Hepatocyte (in vitro differentiated cells): ENCODE data around the gene TEKT5.

ENCODE experiments used
- EZH2 ChIP-seq: fragments of 200-600 bp; sonication (generic); IDR thresholded peaks from 2 replicates; pipeline ENCODE4 v1.6.1; 2016; ENCODE audit warnings: antibody characterized with exemption, mild to moderate bottlenecking, borderline replicate concordance
- EZH2phosphoT487 ChIP-seq: fragments of 200-600 bp; sonication (generic); IDR thresholded peaks from one replicate; pipeline ENCODE4 v1.6.1; 2018; ENCODE audit warnings: antibody characterized with exemption, mild to moderate bottlenecking, low read depth, moderate library complexity; ENCODE audit not compliant: unreplicated experiment, severe bottlenecking
- TF ChIP-seq, protein P1 (sequence below): fragments of 200-600 bp; sonication (generic); IDR thresholded peaks from 2 replicates; pipeline ENCODE4 v1.5.1; 2016; ENCODE audit warnings: antibody characterized with exemption, mild to moderate bottlenecking; ENCODE audit not compliant: poor library complexity

GRCh38 chr16:10654592-10655414, 39.9 kb downstream of the TEKT5 start:
- TF ChIP-seq, protein P1, sequence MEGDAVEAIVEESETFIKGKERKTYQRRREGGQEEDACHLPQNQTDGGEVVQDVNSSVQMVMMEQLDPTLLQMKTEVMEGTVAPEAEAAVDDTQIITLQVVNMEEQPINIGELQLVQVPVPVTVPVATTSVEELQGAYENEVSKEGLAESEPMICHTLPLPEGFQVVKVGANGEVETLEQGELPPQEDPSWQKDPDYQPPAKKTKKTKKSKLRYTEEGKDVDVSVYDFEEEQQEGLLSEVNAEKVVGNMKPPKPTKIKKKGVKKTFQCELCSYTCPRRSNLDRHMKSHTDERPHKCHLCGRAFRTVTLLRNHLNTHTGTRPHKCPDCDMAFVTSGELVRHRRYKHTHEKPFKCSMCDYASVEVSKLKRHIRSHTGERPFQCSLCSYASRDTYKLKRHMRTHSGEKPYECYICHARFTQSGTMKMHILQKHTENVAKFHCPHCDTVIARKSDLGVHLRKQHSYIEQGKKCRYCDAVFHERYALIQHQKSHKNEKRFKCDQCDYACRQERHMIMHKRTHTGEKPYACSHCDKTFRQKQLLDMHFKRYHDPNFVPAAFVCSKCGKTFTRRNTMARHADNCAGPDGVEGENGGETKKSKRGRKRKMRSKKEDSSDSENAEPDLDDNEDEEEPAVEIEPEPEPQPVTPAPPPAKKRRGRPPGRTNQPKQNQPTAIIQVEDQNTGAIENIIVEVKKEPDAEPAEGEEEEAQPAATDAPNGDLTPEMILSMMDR, result no peak
- no peak for TF ChIP-seq EZH2phosphoT487
- no peak for TF ChIP-seq EZH2
